Measurements from ENCODE around the gene CLIP2. TPM values are rescaled to one million over a fixed set of nuclear protein-coding genes. Genes with fewer than 3 reads are reported as not detected.
A peak's percentile ranks its signal among the peaks of the same experiment; 100 is the strongest.
"Not testable (repeated sequence)": the region's sequence is repeated elsewhere in the genome, so short reads cannot be mapped to it uniquely, and the experiment has no call there.

Gene CLIP2
- total RNA-seq, 1 donor, result 55.7 TPM

GRCh38 chr7:74320645-74321221 lies 31.5 kb downstream of the CLIP2 start:
- TF ChIP-seq CTCF (IDR thresholded peaks at IDR 0.05; ENCODE audit: insufficient read depth, low read depth, low read length), result no peak
- DNase-seq (ENCODE audit: low read depth), result no peak
- H3K4me3 ChIP-seq (ENCODE audit: low read depth, low read length), result no peak overlapping the region

- H3K4me3 ChIP-seq (ENCODE audit: low read depth, low read length); DNase-seq (ENCODE audit: low read depth): not testable (repeated sequence)
These were observed 33.7 kb downstream of the CLIP2 start for GRCh38 chr7:74322892-74323291.

GRCh38 chr7:74324531-74325209 lies 35.5 kb downstream of the CLIP2 start:
- DNase-seq (ENCODE audit: low read depth), result no peak
- no peak overlapping the region for H3K4me3 ChIP-seq (ENCODE audit: low read depth, low read length)
- no peak for TF ChIP-seq CTCF (IDR thresholded peaks at IDR 0.05; ENCODE audit: insufficient read depth, low read depth, low read length)

GRCh38 chr7:74325210-74325565 lies 36.0 kb downstream of the CLIP2 start:
- TF ChIP-seq CTCF (IDR thresholded peaks at IDR 0.05; ENCODE audit: insufficient read depth, low read depth, low read length), result no peak
- DNase-seq (ENCODE audit: low read depth), result no peak
- no peak overlapping the region for H3K4me3 ChIP-seq (ENCODE audit: low read depth, low read length)

- no peak for DNase-seq (ENCODE audit: low read depth)
- H3K4me3 ChIP-seq (ENCODE audit: low read depth, low read length), result no peak overlapping the region
- TF ChIP-seq CTCF (IDR thresholded peaks at IDR 0.05; ENCODE audit: insufficient read depth, low read depth, low read length), result no peak
These were observed 40.0 kb downstream of the CLIP2 start for GRCh38 chr7:74329225-74329624.

GRCh38 chr7:74332373-74333176 lies 43.4 kb downstream of the CLIP2 start:
- no peak overlapping the region for H3K4me3 ChIP-seq (ENCODE audit: low read depth, low read length)
- no peak for DNase-seq (ENCODE audit: low read depth)
- no peak for TF ChIP-seq CTCF (IDR thresholded peaks at IDR 0.05; ENCODE audit: insufficient read depth, low read depth, low read length)

GRCh38 chr7:74334030-74334429 lies 44.8 kb downstream of the CLIP2 start:
- no peak overlapping the region for H3K4me3 ChIP-seq (ENCODE audit: low read depth, low read length)
- no peak for TF ChIP-seq CTCF (IDR thresholded peaks at IDR 0.05; ENCODE audit: insufficient read depth, low read depth, low read length)
- peak; percentile 80 for DNase-seq (ENCODE audit: low read depth)
